ENCODE data around the gene IL10RB. TPM values are rescaled to one million over a fixed set of nuclear protein-coding genes. Genes with fewer than 3 reads are reported as not detected.
"Not testable (repeated sequence)": the region's sequence is repeated elsewhere in the genome, so short reads cannot be mapped to it uniquely, and the experiment has no call there.

Gene IL10RB
- total and polyA plus RNA-seq, 9 donors: 18.1 to 31.7 (median 24.8) TPM

GRCh38 chr21:33249331-33250002, 16.7 kb upstream of the IL10RB start:
- no peak for DNase-seq
- intact Hi-C loops (cut with DNase I): no loop called here
- no peaks in the 10 kb centered on the region for H3K27me3 ChIP-seq
- H3K4me1 ChIP-seq (ENCODE audit: insufficient read depth): no peaks in the 10 kb centered on the region
- H3K4me3 ChIP-seq: no peak overlapping the region
- no peak overlapping the region for H3K27ac ChIP-seq
- TF ChIP-seq POLR2A (IDR thresholded peaks at IDR 0.05): no peak
- TF ChIP-seq CTCF (IDR thresholded peaks at IDR 0.05): no peak
- 74 to 81% (median 74%) methylated on average over 7 of the region's 7 CpGs for WGBS, 3 donors
- H3K9me3 ChIP-seq: no peaks in the 10 kb centered on the region
- no peaks in the 10 kb centered on the region for H3K36me3 ChIP-seq

GRCh38 chr21:33251119-33251518, 15.0 kb upstream of the IL10RB start:
- TF ChIP-seq POLR2A (IDR thresholded peaks at IDR 0.05): no peak
- TF ChIP-seq CTCF (IDR thresholded peaks at IDR 0.05): no peak
- TF ChIP-seq EP300 (IDR thresholded peaks at IDR 0.05): no peak
- intact Hi-C loops (cut with DNase I): no loop called here
- H3K27ac ChIP-seq: no peak overlapping the region
- H3K4me3 ChIP-seq: no peak overlapping the region
- H3K9me3 ChIP-seq: no peaks in the 10 kb centered on the region
- H3K4me1 ChIP-seq (ENCODE audit: insufficient read depth): no peaks in the 10 kb centered on the region
- 62 to 76% (median 64%) methylated on average over 2 of the region's 2 CpGs for WGBS, 3 donors
- no peaks in the 10 kb centered on the region for H3K36me3 ChIP-seq
- no peak for DNase-seq
- no peaks in the 10 kb centered on the region for H3K27me3 ChIP-seq

GRCh38 chr21:33253382-33253781, 12.8 kb upstream of the IL10RB start:
- H3K4me3 ChIP-seq; H3K27me3 ChIP-seq; H3K36me3 ChIP-seq; intact Hi-C loops (cut with DNase I); H3K27ac ChIP-seq; DNase-seq; H3K4me1 ChIP-seq (ENCODE audit: insufficient read depth); H3K9me3 ChIP-seq: not testable (repeated sequence)
- 85 to 93% (median 88%) methylated on average over 6 of the region's 6 CpGs for WGBS, 3 donors

GRCh38 chr21:33254766-33255165, 11.4 kb upstream of the IL10RB start:
- 96 to 98% (median 96%) methylated on average over 5 of the region's 5 CpGs for WGBS, 3 donors
- Histone ChIP-seq H3K4me1 (ENCODE audit: insufficient read depth) (peaks cover 2% of the 10 kb centered on the region), H3K27me3 (no peaks in the 10 kb centered on the region), H3K9me3 (no peaks in the 10 kb centered on the region), H3K36me3 (no peaks in the 10 kb centered on the region), H3K27ac (no peak overlapping the region), H3K4me3 (no peak overlapping the region)
- TF ChIP-seq EP300 (IDR thresholded peaks at IDR 0.05) (no peak), CTCF (IDR thresholded peaks at IDR 0.05) (no peak), POLR2A (IDR thresholded peaks at IDR 0.05) (no peak)
- no peak for DNase-seq
- intact Hi-C loops (cut with DNase I): no loop called here

GRCh38 chr21:33255404-33255803, 10.8 kb upstream of the IL10RB start:
- 46 to 58% (median 48%) methylated on average over 1 of the region's 1 CpG for WGBS, 3 donors
- Histone ChIP-seq H3K36me3 (no peaks in the 10 kb centered on the region), H3K27ac (no peak overlapping the region), H3K9me3 (no peaks in the 10 kb centered on the region), H3K4me1 (ENCODE audit: insufficient read depth) (peaks cover 2% of the 10 kb centered on the region), H3K4me3 (no peak overlapping the region), H3K27me3 (no peaks in the 10 kb centered on the region)
- intact Hi-C loops (cut with DNase I): no loop called here
- no peak for DNase-seq
- TF ChIP-seq POLR2A (IDR thresholded peaks at IDR 0.05) (no peak), EP300 (IDR thresholded peaks at IDR 0.05) (no peak), CTCF (IDR thresholded peaks at IDR 0.05) (no peak)

Data from ovary (tissue), 9 donors.